GM21360 (cell line): ENCODE measurements around the gene CLEC3B.
"Not testable (repeated sequence)": the region's sequence is repeated elsewhere in the genome, so short reads cannot be mapped to it uniquely, and the experiment has no call there.

Experiments used
- ATAC-seq: cut with Tn5 transposase; IDR thresholded peaks from one replicate; pipeline ENCODE4 v1.9.1; 2021; ENCODE audit warnings: mild to moderate bottlenecking, moderate library complexity; ENCODE audit not compliant: unreplicated experiment

Gene CLEC3B

GRCh38 chr3:45064512-45065372 is 38.6 kb downstream of the CLEC3B start:
- ATAC-seq = no peak

- ATAC-seq = no peak
Observed at GRCh38 chr3:45065373-45065720, 39.2 kb downstream of the CLEC3B start.

GRCh38 chr3:45066109-45066801 is 40.2 kb downstream of the CLEC3B start:
- ATAC-seq = no peak

GRCh38 chr3:45067486-45067885 is 41.4 kb downstream of the CLEC3B start:
- ATAC-seq = no peak

GRCh38 chr3:45067941-45068340 is 41.8 kb downstream of the CLEC3B start:
- ATAC-seq = no peak

GRCh38 chr3:45071075-45071474 is 45.0 kb downstream of the CLEC3B start:
- ATAC-seq = no peak

GRCh38 chr3:45075821-45076625 is 49.9 kb downstream of the CLEC3B start:
- no peak for ATAC-seq

GRCh38 chr3:45078256-45078655 is 52.2 kb downstream of the CLEC3B start:
- ATAC-seq = not testable (repeated sequence)

GRCh38 chr3:45078910-45079522 is 52.9 kb downstream of the CLEC3B start:
- no peak for ATAC-seq

- ATAC-seq = no peak
Observed at GRCh38 chr3:45079715-45080114, 53.6 kb downstream of the CLEC3B start.

- ATAC-seq = no peak
Observed at GRCh38 chr3:45080824-45081223, 54.7 kb downstream of the CLEC3B start.

- no peak for ATAC-seq
Observed at GRCh38 chr3:45081506-45082141, 55.5 kb downstream of the CLEC3B start.

GRCh38 chr3:45082142-45082538 is 56.0 kb downstream of the CLEC3B start:
- no peak for ATAC-seq

GRCh38 chr3:45083023-45083422 is 56.9 kb downstream of the CLEC3B start:
- no peak for ATAC-seq

GRCh38 chr3:45084361-45084760 is 58.3 kb downstream of the CLEC3B start:
- ATAC-seq = no peak

GRCh38 chr3:45084820-45085816 is 59.0 kb downstream of the CLEC3B start:
- ATAC-seq = no peak
